Measurements from ENCODE around the gene EYS. TPM values are rescaled to one million over a fixed set of nuclear protein-coding genes. Genes with fewer than 3 reads are reported as not detected.

The EYS gene
- total and polyA plus RNA-seq, 2 of the 13 experiments (the other 11 are each of a cell fraction or from before 2014, with no cell fraction given), result 0.04 to 0.07 TPM

GRCh38 chr6:64948261-64948660 is 758.8 kb downstream of the EYS start (continued):
- no peak for TF ChIP-seq ZKSCAN1 (IDR thresholded peaks at IDR 0.05; ENCODE audit: low read length)
- TF ChIP-seq HOXA9 (CRISPR knock-in tag; IDR thresholded peaks at IDR 0.05; ENCODE audit: borderline replicate concordance), result no peak
- TF ChIP-seq ZMYM2 (CRISPR knock-in tag; IDR thresholded peaks at IDR 0.05), result no peak
- no peak for TF ChIP-seq NCOA1 (CRISPR knock-in tag; IDR thresholded peaks at IDR 0.05)

GRCh38 chr6:64945450-64945849 is 761.6 kb downstream of the EYS start:
- H4K20me1 ChIP-seq (ENCODE audit: insufficient read depth, low read length), result no peaks in the 10 kb centered on the region
- DNase-seq (ENCODE audit: low spot score) (no peak), FAIRE-seq (no peak), ATAC-seq (no peak)
- WGBS (ENCODE audit: low lambda C conversion rate), result 25% methylated on average over 2 of the region's 2 CpGs
- H3K4me1 ChIP-seq (ENCODE audit: insufficient read depth, low read length), result no peaks in the 10 kb centered on the region
- CTCF ChIA-PET (ENCODE audit: low intra/inter-chr PET ratio, low total read pairs), result no interaction called here
- no peak overlapping the region for H2AFZ ChIP-seq (ENCODE audit: low read length)
- no peak overlapping the region for H3K9ac ChIP-seq (ENCODE audit: insufficient read depth, low read depth, low read length)
- no peaks in the 10 kb centered on the region; a peak in 1 of 5 replicates for H3K27me3 ChIP-seq (ENCODE audit: control insufficient read depth in 1 of 2, insufficient read depth in 2 of 2, low read length in 2 of 2)
- intact Hi-C loops (cut with micrococcal nuclease; ENCODE audit: unreplicated experiment), result no loop called here
- no peaks in the 10 kb centered on the region for H3K36me3 ChIP-seq (replicated peaks in 1 of 2; ENCODE audit: control insufficient read depth in 1 of 2, insufficient read depth in 2 of 2, low read length in 2 of 2)
- POLR2A ChIA-PET, result no interaction called here
- H3K4me3 ChIP-seq (replicated peaks in 1 of 3; ENCODE audit: insufficient read depth in 1 of 3, low read depth in 2 of 3, low read length in 3 of 3), result no peak overlapping the region
- no peak overlapping the region for H3K4me2 ChIP-seq (ENCODE audit: low read depth, low read length)
- in situ Hi-C loops (cut with HindIII; ENCODE audit: extremely low pct_ligation_motif_present, low pct_unique_long_range_greater_than_20kb), result no loop called here
- H3K27ac ChIP-seq (ENCODE audit: extremely low read length, insufficient read depth, low read length), result no peak overlapping the region
- TF ChIP-seq TBP (CRISPR knock-in tag; IDR thresholded peaks at IDR 0.05), result no peak
- no peak for TF ChIP-seq LBX2 (CRISPR knock-in tag; IDR thresholded peaks at IDR 0.05; ENCODE audit: borderline replicate concordance)
- no peak for TF ChIP-seq ZNF446 (CRISPR knock-in tag; IDR thresholded peaks at IDR 0.05)
- peak; percentile 71; the same call in 1 of the 2 replicates for TF ChIP-seq CEBPB (IDR thresholded peaks at IDR 0.05; ENCODE audit: borderline replicate concordance, low read depth, low read length)
- no peaks in the 10 kb centered on the region for H3K9me3 ChIP-seq (ENCODE audit: low read length)
- BruUV-seq (replicated peaks), result no TSS peak
- H3K79me2 ChIP-seq (ENCODE audit: insufficient read depth, low read length), result no peaks in the 10 kb centered on the region

- ATAC-seq, result no peak
- WGBS (ENCODE audit: low lambda C conversion rate), result 0% methylated on average over 1 of the region's 1 CpG
- no peaks in the 10 kb centered on the region for H4K20me1 ChIP-seq (ENCODE audit: insufficient read depth, low read length)
- H3K9me3 ChIP-seq (ENCODE audit: low read length), result no peaks in the 10 kb centered on the region
- no peak for DNase-seq (ENCODE audit: low spot score)
- no peak overlapping the region for H3K27ac ChIP-seq (ENCODE audit: extremely low read length, insufficient read depth, low read length)
- intact Hi-C loops (cut with micrococcal nuclease; ENCODE audit: unreplicated experiment) (no loop called here), in situ Hi-C loops (cut with HindIII; ENCODE audit: extremely low pct_ligation_motif_present, low pct_unique_long_range_greater_than_20kb) (no loop called here)
- H3K79me2 ChIP-seq (ENCODE audit: insufficient read depth, low read length), result no peaks in the 10 kb centered on the region
- no peak overlapping the region for H3K4me3 ChIP-seq (replicated peaks in 1 of 3; ENCODE audit: insufficient read depth in 1 of 3, low read depth in 2 of 3, low read length in 3 of 3)
- FAIRE-seq, result no peak
- BruUV-seq (replicated peaks), result no TSS peak
- no peaks in the 10 kb centered on the region for H3K27me3 ChIP-seq (ENCODE audit: control insufficient read depth in 1 of 2, insufficient read depth in 2 of 2, low read length in 2 of 2)
- no peak overlapping the region for H3K9ac ChIP-seq (ENCODE audit: insufficient read depth, low read depth, low read length)
- H3K36me3 ChIP-seq (replicated peaks in 1 of 2; ENCODE audit: control insufficient read depth in 1 of 2, insufficient read depth in 2 of 2, low read length in 2 of 2), result no peaks in the 10 kb centered on the region
- ChIA-PET CTCF (ENCODE audit: low intra/inter-chr PET ratio, low total read pairs) (no interaction called here), POLR2A (no interaction called here)
- no peak overlapping the region for H2AFZ ChIP-seq (ENCODE audit: low read length)
- H3K4me2 ChIP-seq (ENCODE audit: low read depth, low read length), result no peak overlapping the region
- H3K4me1 ChIP-seq (ENCODE audit: insufficient read depth, low read length), result no peaks in the 10 kb centered on the region
- TF ChIP-seq TOPORS (CRISPR knock-in tag; IDR thresholded peaks at IDR 0.05) (no peak), TBX3 (IDR thresholded peaks at IDR 0.05; ENCODE audit: borderline replicate concordance) (no peak), POLR2G (IDR thresholded peaks at IDR 0.05; ENCODE audit: low read depth, low read length) (no peak), ISL2 (CRISPR knock-in tag; IDR thresholded peaks at IDR 0.05) (no peak), ZSCAN31 (CRISPR knock-in tag; IDR thresholded peaks at IDR 0.05; ENCODE audit: low read depth) (no peak), JARID2 (CRISPR knock-in tag; IDR thresholded peaks at IDR 0.05; ENCODE audit: insufficient replicate concordance) (no peak), ETV5 (CRISPR knock-in tag; IDR thresholded peaks at IDR 0.05; ENCODE audit: borderline replicate concordance) (no peak), KAT8 (CRISPR knock-in tag; IDR thresholded peaks at IDR 0.05) (no peak), ATF5 (CRISPR knock-in tag; IDR thresholded peaks at IDR 0.05; ENCODE audit: low read depth) (no peak), PHF20 (CRISPR knock-in tag; IDR thresholded peaks at IDR 0.05) (no peak), ZNF207 (IDR thresholded peaks at IDR 0.05; ENCODE audit: borderline replicate concordance) (no peak), MYC (CRISPR knock-in tag; IDR thresholded peaks at IDR 0.05; ENCODE audit: borderline replicate concordance) (no peak)
Observed at GRCh38 chr6:64932486-64932885, 774.5 kb downstream of the EYS start.

Data from HepG2 (cell line).